Thyroid gland (tissue), 4 donors: ENCODE measurements around the gene BRD8. TPM values are rescaled to one million over a fixed set of nuclear protein-coding genes. Genes with fewer than 3 reads are reported as not detected.
"Not testable (repeated sequence)": the region's sequence is repeated elsewhere in the genome, so short reads cannot be mapped to it uniquely, and the experiment has no call there.

ENCODE experiments used
- DNase-seq, 2 donors: peaks; one replicate each; pipeline ENCODE4 v3.0.0-alpha.2; 2019
- H3K27ac ChIP-seq, 3 donors: fragments of 200-600 bp; sonication (generic); 1 replicate in 2 of 3; 2 replicates in 1 of 3; pipeline ENCODE4 v1.5.1; 2016 to 2019; ENCODE audit warnings: mild to moderate bottlenecking in 1 of 3, moderate library complexity in 1 of 3
- H3K27me3 ChIP-seq: fragments of 200-600 bp; sonication (generic); one replicate; pipeline ENCODE4 v1.5.1; 2019
- H3K36me3 ChIP-seq, 2 donors: fragments of 200-600 bp; sonication (generic); one replicate each; pipeline ENCODE4 v1.5.1; 2016 to 2019
- H3K4me1 ChIP-seq, 2 donors: fragments of 200-600 bp; sonication (generic); one replicate each; pipeline ENCODE4 v1.5.1; 2017 to 2019
- H3K4me3 ChIP-seq, 3 donors: fragments of 200-600 bp; sonication (generic); replicated peaks in 1 of 3; 1 replicate in 2 of 3; 2 replicates in 1 of 3; pipeline ENCODE4 v1.5.1; 2016; ENCODE audit warnings: mild to moderate bottlenecking in 1 of 3
- H3K9me3 ChIP-seq: fragments of 200-600 bp; sonication (generic); one replicate; pipeline ENCODE4 v1.5.1; 2017
- POLR2A ChIP-seq, 2 donors: fragments of 450-650 bp; IDR thresholded peaks; one replicate each; pipeline ENCODE4 v1.6.1; 2017; ENCODE audit warnings: antibody characterized with exemption in 2 of 2, mild to moderate bottlenecking in 2 of 2, moderate library complexity in 1 of 2
- WGBS, 2 donors: methylation state at CpG; one replicate each; pipeline ENCODE4 v1.1.5; 2017; 5-methylcytosine and 5-hydroxymethylcytosine counted together
- intact Hi-C: fragments of 100-400 bp; cut with DNase I; formaldehyde crosslinking; loops from one replicate; pipeline ENCODE4 v1.15.1; 2023
- total RNA-seq, 4 donors: library from RNA; depleted of rRNA; stranded (reverse); fragments of >200 nt; gene quantifications; one replicate each; pipeline ENCODE4 v1.2.3, GENCODE V29; 2016
- TF ChIP-seq, protein P1 (sequence below), 6 experiments: fragments of 200-600 bp in 3 of 6; fragments of 450-650 bp in 3 of 6; sonication (generic) in 3 of 6; IDR thresholded peaks; one replicate each; pipeline ENCODE4 v1.5.1; 2016 to 2019; ENCODE audit warnings: antibody characterized with exemption in 6 of 6, mild to moderate bottlenecking in 2 of 6, inconsistent platforms in 1 of 6, moderate library complexity in 1 of 6

The BRD8 gene
- total RNA-seq, 4 donors from 2014 or later = 56.9 to 96.1 (median 65.3) TPM

DNA sequence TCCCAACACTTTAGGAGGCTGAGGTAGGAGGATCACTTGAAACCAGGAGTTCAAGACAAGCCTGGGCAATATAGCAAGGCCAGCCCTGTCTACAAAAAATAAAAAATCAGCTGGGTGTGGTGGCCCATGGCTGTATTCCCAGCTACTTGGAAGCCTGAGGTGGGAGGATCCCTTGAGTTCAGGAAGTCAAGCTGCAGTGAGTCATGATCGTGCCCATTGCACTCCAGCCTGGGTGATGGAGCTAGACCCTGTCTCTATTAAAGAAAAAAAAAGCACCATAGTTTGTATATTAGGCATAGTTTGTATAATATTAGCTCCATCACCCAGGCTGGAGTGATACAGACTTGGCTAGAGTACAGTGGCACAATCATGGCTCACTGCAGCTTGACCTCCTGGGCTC lies 29.6 kb downstream of the BRD8 start:
- 67 to 74% methylated on average over 1 of the region's 1 CpG for WGBS, 2 donors
- Histone ChIP-seq H3K36me3 (no peaks in the 10 kb centered on the region), H3K27me3 (no peaks in the 10 kb centered on the region), H3K4me3 (no peak overlapping the region), H3K4me1 (no peaks in the 10 kb centered on the region), H3K27ac (no peak overlapping the region), H3K9me3 (no peaks in the 10 kb centered on the region)
- no peak for DNase-seq
- TF ChIP-seq, protein P1, sequence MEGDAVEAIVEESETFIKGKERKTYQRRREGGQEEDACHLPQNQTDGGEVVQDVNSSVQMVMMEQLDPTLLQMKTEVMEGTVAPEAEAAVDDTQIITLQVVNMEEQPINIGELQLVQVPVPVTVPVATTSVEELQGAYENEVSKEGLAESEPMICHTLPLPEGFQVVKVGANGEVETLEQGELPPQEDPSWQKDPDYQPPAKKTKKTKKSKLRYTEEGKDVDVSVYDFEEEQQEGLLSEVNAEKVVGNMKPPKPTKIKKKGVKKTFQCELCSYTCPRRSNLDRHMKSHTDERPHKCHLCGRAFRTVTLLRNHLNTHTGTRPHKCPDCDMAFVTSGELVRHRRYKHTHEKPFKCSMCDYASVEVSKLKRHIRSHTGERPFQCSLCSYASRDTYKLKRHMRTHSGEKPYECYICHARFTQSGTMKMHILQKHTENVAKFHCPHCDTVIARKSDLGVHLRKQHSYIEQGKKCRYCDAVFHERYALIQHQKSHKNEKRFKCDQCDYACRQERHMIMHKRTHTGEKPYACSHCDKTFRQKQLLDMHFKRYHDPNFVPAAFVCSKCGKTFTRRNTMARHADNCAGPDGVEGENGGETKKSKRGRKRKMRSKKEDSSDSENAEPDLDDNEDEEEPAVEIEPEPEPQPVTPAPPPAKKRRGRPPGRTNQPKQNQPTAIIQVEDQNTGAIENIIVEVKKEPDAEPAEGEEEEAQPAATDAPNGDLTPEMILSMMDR (IDR thresholded peaks at IDR 0.05) = no peak
- no peak for TF ChIP-seq POLR2A (IDR thresholded peaks at IDR 0.05)
- intact Hi-C loops = no loop called here

- H3K27me3 ChIP-seq, H3K9me3 ChIP-seq, DNase-seq, H3K27ac ChIP-seq, intact Hi-C loops, H3K4me1 ChIP-seq, H3K4me3 ChIP-seq, H3K36me3 ChIP-seq: not testable (repeated sequence)
- 91 to 92% methylated on average over 6 of the region's 6 CpGs for WGBS, 2 donors
These were observed 34.9 kb downstream of the BRD8 start for GRCh38 chr5:138143578-138143977.

DNA sequence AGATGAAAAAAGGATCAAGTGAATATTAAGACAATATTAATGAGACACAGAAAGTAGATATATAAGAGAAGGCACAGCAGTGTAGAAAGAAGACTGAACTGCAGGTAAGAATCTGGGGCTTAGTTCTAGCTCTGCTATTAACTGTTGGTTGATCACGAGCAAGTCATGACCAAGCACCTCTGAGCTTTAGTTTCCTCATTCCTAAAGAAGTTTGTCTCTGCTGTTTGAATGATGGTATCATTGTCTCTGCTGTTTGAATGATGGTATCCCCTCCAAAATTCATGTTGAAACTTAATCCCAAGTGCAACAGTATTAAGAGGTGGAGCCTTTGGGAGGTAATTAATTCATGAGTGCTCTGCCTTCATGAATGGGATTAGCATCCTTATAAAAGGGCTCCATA lies 36.7 kb downstream of the BRD8 start:
- H3K4me3 ChIP-seq = no peak overlapping the region
- WGBS, 2 donors = 60 to 73% methylated on average over 1 of the region's 1 CpG
- DNase-seq = no peak

DNA sequence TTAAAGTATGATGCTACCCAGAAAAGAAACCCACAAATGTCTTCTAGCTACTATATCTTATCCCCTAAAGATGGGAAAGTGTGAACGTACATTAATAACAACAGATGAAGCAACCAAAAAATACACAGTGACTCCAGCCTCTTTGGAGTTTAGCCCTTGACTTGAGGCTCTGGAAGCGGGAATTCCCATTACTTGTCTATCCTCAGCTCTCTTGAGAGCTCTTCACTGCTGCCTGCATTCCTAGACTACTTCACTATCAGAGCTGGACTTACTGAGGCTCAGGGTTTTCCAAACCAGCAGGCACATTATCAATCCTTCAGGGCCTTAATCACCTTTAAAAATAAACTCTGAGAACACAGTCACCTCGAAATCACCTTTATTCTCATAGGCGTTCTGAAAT lies 38.2 kb downstream of the BRD8 start:
- no peak for DNase-seq
- TF ChIP-seq POLR2A (IDR thresholded peaks at IDR 0.05) = no peak
- Histone ChIP-seq H3K27me3 (no peaks in the 10 kb centered on the region), H3K9me3 (no peaks in the 10 kb centered on the region), H3K27ac (no peak overlapping the region), H3K36me3 (no peaks in the 10 kb centered on the region), H3K4me1 (no peaks in the 10 kb centered on the region), H3K4me3 (no peak overlapping the region)
- intact Hi-C loops = no loop called here
- WGBS, 2 donors = 22 to 29% methylated on average over 4 of the region's 4 CpGs

More for the DNA sequence above, 36.7 kb downstream of the BRD8 start:
- Histone ChIP-seq H3K27ac (no peak overlapping the region), H3K4me1 (no peaks in the 10 kb centered on the region), H3K9me3 (no peaks in the 10 kb centered on the region), H3K27me3 (no peaks in the 10 kb centered on the region), H3K36me3 (no peaks in the 10 kb centered on the region)
- intact Hi-C loops = no loop called here
- TF ChIP-seq, protein P1 (IDR thresholded peaks at IDR 0.05) = no peak

GRCh38 chr5:138139781-138140090 lies 38.7 kb downstream of the BRD8 start:
- Histone ChIP-seq H3K27ac (no peak overlapping the region), H3K9me3 (no peaks in the 10 kb centered on the region), H3K4me1 (no peaks in the 10 kb centered on the region), H3K27me3 (no peaks in the 10 kb centered on the region), H3K4me3 (peak overlapping the region in 1 of 3 donors; percentile 47), H3K36me3 (no peaks in the 10 kb centered on the region)
- 52 to 56% methylated on average over 3 of the region's 3 CpGs for WGBS, 2 donors
- intact Hi-C loops = loop anchor here (10.0 kb wide), 1 partner anchor 515 kb away; no protein-coding TSS in a partner anchor
- DNase-seq = no peak
- TF ChIP-seq, protein P1 (IDR thresholded peaks at IDR 0.05) = no peak
- no peak for TF ChIP-seq POLR2A (IDR thresholded peaks at IDR 0.05)

- Histone ChIP-seq H3K9me3 (no peaks in the 10 kb centered on the region), H3K36me3 (no peaks in the 10 kb centered on the region), H3K4me1 (no peaks in the 10 kb centered on the region), H3K4me3 (peak within 1 kb of the TSS in 2 of 3 donors; percentile 47 to 48), H3K27me3 (no peaks in the 10 kb centered on the region), H3K27ac (no peak within 1 kb of the TSS)
- DNase-seq = peak; percentile 82 to 83
- TF ChIP-seq, protein P1 (IDR thresholded peaks at IDR 0.05) = no peak
- no peak for TF ChIP-seq POLR2A (IDR thresholded peaks at IDR 0.05)
- 4 to 5% methylated on average over 15 to 19 of the region's 31 CpGs for WGBS, 2 donors
- intact Hi-C loops = loop anchor here (10.0 kb wide), 1 partner anchor 514 kb away; no protein-coding TSS in a partner anchor
These were observed 39.3 kb downstream of the BRD8 start, which contains the start of gene NME5 for GRCh38 chr5:138138949-138139780. TSS of gene NME5 (minus strand) at chr5:138139428. CDS start at chr5:138138780, 648 bp downstream.
